IMR-90 (cell line): ENCODE results near the gene NAA35.

Experiments used
- BHLHE40 ChIP-seq: fragments of 150-350 bp; IDR thresholded peaks from 2 replicates; pipeline ENCODE4 v1.6.1; 2016; ENCODE audit warnings: mild to moderate bottlenecking, low read depth, low read length
- CEBPB ChIP-seq: IDR thresholded peaks from 2 replicates; pipeline ENCODE4 v1.6.1; 2012; ENCODE audit warnings: low read depth, low read length, improper control_type of control experiment
- CHD1 ChIP-seq: IDR thresholded peaks from 2 replicates; pipeline ENCODE4 v1.6.1; 2012; ENCODE audit warnings: low read depth, low read length, improper control_type of control experiment
- MAZ ChIP-seq: IDR thresholded peaks from 2 replicates; pipeline ENCODE4 v1.6.1; 2012; ENCODE audit warnings: low read depth, mild to moderate bottlenecking, low read length, improper control_type of control experiment, moderate library complexity, borderline replicate concordance
- MXI1 ChIP-seq: IDR thresholded peaks from 2 replicates; pipeline ENCODE4 v1.6.1; 2012; ENCODE audit warnings: low read depth, mild to moderate bottlenecking, low read length, moderate library complexity, borderline replicate concordance
- NFE2L2 ChIP-seq: fragments of 150-350 bp; IDR thresholded peaks from 2 replicates; pipeline ENCODE4 v1.6.1; 2016; ENCODE audit warnings: low read depth, mild to moderate bottlenecking, low read length
- POLR2A ChIP-seq: IDR thresholded peaks from 2 replicates; pipeline ENCODE4 v1.6.1; 2012; ENCODE audit warnings: mild to moderate bottlenecking, low read depth, low read length
- RAD21 ChIP-seq: IDR thresholded peaks from 2 replicates; pipeline ENCODE4 v1.6.1; 2012; ENCODE audit warnings: low read length, improper control_type of control experiment
- RFX5 ChIP-seq: IDR thresholded peaks from 2 replicates; pipeline ENCODE4 v1.8.0; 2012; ENCODE audit warnings: low read depth, mild to moderate bottlenecking, low read length, moderate library complexity
- SMC3 ChIP-seq: fragments of 150-350 bp; IDR thresholded peaks from 2 replicates; pipeline ENCODE4 v1.6.1; 2016; ENCODE audit warnings: low read depth, mild to moderate bottlenecking, antibody characterized with exemption, low read length, moderate library complexity
- TF ChIP-seq, protein P1 (sequence below): conservative IDR thresholded peaks from 2 replicates; pipeline ENCODE4 v1.5.1; 2012; ENCODE audit warnings: mild to moderate bottlenecking, low read depth, low read length, improper control_type of control experiment
- TF ChIP-seq, protein P2 (sequence below): fragments of 150-350 bp; IDR thresholded peaks from 2 replicates; pipeline ENCODE4 v1.6.1; 2017; ENCODE audit warnings: mild to moderate bottlenecking, antibody characterized with exemption, low read length, low read depth

DNA sequence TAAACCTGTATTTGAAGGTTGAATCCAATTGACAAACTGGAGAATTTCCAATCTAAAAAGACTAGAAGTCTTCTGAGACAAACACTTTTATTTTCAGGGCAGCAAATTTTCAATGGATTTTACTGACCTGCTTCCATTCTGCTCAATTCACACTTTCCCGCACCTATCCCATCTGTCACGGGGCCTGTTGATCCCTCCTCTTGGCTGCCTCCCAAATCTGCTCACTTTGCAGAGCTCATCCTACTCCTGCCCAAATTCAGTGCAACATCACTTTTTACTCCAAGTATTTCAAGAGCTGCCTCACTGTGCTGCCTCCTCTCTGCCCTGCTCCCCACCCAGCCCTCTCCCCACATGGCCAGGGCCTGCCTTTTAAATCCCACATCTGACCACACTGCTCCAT lies 123.3 kb downstream of the NAA35 start:
- TF ChIP-seq, protein P1, sequence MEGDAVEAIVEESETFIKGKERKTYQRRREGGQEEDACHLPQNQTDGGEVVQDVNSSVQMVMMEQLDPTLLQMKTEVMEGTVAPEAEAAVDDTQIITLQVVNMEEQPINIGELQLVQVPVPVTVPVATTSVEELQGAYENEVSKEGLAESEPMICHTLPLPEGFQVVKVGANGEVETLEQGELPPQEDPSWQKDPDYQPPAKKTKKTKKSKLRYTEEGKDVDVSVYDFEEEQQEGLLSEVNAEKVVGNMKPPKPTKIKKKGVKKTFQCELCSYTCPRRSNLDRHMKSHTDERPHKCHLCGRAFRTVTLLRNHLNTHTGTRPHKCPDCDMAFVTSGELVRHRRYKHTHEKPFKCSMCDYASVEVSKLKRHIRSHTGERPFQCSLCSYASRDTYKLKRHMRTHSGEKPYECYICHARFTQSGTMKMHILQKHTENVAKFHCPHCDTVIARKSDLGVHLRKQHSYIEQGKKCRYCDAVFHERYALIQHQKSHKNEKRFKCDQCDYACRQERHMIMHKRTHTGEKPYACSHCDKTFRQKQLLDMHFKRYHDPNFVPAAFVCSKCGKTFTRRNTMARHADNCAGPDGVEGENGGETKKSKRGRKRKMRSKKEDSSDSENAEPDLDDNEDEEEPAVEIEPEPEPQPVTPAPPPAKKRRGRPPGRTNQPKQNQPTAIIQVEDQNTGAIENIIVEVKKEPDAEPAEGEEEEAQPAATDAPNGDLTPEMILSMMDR, result no peak
- TF ChIP-seq, protein P2, sequence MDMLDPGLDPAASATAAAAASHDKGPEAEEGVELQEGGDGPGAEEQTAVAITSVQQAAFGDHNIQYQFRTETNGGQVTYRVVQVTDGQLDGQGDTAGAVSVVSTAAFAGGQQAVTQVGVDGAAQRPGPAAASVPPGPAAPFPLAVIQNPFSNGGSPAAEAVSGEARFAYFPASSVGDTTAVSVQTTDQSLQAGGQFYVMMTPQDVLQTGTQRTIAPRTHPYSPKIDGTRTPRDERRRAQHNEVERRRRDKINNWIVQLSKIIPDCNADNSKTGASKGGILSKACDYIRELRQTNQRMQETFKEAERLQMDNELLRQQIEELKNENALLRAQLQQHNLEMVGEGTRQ, result no peak
- TF ChIP-seq POLR2A, result no peak
- TF ChIP-seq NFE2L2, result no peak
- no peak for TF ChIP-seq RFX5
- TF ChIP-seq BHLHE40, result no peak
- no peak for TF ChIP-seq RAD21
- no peak for TF ChIP-seq CEBPB
- no peak for TF ChIP-seq SMC3
- TF ChIP-seq CHD1, result no peak
- TF ChIP-seq MXI1, result no peak
- TF ChIP-seq MAZ, result no peak
